GM21528 (cell line): ENCODE data around the gene MN1.

Experiments
- ATAC-seq: cut with Tn5 transposase; IDR thresholded peaks from one replicate; pipeline ENCODE4 v1.9.1; 2021; ENCODE audit warnings: mild to moderate bottlenecking, moderate library complexity; ENCODE audit not compliant: unreplicated experiment, low FRiP score

MN1 gene

DNA sequence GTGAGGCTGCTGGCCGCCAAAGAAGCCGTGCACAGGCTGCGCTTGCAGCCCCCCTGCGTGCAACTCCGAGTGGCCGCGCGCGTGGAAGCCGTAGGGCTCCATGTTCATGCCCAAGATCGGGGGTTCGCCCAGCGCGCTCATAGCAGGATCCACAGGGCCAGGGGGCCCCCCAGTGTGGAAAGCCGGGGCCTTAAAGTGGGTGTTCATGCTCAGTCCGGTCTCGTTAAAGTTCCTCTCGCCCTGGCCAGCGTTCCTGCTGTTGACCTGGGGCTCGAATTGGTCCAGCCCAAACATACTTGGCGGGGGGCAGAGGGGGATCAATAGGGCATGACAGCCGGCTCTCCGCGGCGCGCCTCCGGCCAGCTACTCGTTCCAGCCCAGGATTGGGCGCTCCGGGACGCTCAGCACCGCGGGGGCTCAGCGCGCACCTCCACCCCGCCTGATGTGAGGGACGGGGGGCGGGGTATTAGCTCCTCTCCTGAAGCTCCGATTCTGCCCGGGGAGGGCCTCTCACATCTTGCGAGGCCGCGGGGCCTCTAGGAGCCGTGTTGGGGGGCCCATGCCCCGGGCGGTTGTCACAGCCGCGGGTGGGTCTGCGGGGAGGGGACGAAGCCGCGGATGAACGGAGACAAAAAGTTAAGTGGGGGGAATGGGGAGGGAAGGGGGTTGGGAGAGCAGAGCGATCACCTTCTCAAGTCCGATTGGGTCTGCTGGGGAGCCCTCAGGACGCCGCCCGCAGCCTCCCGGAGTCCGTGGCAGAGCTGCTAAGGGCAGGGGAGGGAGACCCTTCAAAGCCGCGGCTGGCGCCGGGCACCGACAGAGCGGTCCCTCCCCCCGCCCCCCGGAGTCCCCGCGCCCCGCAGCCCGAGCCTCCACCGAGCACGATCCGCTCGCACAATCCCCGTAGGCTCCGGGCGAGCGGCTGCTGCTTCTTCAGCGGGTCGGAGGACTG lies 1.0 kb downstream of the MN1 start:
- no peak for ATAC-seq

DNA sequence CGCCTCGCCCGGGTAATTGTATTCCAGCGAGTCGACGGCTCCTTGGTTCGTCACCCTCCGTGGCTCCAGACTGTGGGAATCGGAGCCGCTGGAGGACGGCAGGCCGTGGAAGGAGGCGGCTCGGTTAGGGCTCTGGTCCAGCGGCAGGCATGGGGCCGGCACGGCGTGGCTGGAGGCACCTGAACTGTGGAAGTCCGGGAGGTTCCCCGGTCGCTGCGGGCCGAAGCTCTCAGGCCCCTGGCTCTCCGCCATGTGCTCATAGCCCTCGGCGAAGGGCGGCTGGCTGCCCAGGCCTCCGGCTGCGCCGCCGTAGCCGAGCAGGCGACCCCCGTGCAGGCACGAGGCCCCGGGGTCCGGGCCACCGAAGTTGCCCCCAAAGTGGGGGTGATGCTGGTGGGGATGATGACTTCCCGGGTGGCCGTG lies 1.7 kb downstream of the MN1 start:
- no peak for ATAC-seq

DNA sequence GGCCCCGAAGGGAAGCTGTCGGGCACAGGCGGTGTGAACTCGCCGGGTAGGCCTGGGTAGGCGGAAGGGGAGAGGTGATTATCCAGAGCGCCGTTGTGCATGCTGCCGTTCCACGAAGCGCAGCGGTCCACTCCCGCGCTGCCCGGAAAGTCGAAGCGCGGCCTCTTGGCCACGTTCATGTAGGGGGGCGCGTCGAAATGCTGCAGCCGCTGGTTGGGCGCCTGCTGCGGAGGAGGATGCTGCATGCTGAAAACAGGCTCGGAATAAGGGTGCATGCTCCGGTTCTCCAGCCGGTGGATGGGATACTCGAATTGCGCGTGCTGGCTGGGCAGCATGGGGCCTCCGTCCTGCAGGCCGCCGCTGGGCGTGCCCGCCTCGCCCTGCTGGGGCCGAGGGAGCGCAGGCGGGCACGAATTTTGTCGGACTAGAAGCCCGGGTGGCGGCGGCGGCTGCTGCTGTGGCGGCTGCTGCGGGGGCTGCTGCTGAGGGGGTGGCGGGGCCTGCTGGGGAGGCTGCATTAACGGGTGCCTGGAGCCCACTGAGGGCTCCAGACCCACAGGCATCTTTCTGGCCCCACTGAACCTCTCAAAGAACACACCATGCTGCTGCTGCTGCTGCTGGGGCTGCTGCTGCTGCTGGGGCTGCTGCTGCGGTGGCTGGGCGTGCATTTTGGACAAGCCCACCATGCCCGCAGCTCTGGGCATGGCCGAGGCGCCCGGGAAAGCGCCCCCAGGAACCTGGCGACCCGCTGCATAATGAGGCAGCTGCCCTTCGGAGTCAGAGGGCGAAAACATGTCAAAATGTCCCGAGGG lies 2.3 kb downstream of the MN1 start:
- no peak for ATAC-seq

DNA sequence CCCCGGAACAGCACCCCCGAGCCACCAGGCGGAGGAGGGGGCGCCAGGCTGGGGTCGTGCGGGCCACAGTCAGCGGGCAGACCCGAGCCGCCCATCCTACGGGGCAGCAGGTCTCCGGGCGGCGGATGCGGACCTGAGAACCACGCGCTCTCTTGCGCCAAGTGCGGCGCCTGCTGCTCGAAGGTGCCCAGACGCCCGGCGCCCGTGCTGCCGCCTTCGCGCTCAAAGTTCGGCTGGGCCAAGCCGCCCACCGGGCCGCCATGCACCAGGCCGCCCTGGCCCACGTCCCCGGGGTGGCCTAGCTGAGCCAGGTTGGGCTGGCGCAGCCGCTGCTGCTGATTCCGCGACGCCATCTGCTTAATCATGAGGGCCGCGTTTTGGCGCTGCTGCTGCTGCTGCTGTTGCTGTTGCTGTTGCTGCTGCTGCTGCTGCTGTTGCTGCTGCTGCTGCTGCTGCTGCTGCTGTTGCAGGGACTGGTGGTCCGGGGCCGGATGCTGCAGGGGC lies 3.0 kb downstream of the MN1 start:
- ATAC-seq, result no peak

DNA sequence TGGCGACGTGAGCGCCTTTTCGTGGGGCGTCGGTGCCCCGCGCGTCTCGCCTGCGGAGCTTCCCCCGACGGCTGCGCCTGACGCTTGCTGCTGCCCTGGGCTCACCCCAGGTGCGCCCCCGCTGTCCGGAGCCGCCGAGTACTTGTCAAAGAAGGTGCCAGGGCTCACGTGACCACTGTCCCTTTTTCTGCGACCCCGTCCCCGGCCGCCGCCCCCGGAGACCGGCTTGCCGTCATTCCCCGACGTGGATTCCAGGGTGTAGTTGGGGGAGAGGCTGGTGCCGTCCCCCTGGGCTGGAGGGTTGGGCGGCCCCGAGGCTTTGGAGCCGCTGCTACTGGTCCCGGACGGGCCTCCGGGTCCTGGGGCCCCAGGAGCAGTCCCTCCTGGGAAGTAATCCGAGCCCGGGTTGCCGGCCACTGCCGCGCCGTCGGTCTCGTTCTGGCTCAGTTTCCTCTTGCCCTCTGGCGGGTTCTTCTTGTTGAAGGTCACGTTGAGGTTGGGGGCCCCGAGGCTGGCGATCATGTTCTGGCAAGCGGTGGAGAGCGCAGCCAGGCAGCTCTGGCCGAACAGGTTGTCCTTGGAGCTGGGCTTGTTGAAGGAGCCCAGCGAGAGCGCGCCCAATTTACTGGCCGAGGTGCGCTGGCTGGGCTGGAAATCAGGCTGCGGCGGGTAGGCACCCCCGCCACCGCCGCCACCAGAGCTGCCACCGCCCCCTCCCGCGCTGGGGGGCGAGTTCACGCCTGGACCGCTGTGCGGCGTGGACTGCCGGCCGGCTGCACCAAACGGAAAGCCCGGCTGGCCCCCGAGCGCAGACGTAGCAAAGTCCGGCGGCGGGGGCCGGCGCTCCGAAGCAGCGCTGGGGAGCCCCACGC lies 3.8 kb downstream of the MN1 start:
- no peak for ATAC-seq

DNA sequence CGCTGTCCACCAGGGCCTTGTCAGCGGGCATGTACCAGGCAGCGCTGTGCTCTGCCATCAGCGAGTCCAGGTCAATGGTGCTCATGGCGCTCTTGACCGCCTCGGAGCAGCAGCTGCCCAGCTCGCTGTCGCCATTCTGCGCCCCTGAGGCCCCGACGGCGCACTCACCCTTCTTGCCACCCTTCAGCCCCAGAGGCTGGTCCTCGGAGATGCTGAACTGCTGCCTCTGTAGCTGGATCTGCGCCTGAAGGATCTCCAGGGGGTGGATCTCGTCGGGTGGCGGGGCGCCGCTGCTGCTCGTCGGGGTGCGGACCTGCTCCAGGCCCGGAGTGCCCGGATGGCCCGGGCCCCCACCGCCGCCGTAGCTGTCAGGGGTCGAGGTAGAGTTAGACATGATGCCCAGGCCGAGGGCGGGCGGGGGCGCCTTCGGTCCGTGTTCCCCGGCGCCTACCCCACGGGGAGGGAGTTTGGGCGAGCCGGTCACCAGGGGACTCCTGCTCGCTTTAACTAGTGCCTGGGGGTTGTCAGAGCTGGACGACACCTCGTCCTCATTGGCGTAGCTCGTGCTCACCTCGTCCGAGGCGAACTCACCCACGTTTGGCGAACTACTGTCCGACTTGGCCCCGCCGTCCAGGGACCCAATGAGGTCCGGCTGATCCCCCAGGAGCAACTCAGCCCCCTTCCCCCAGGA lies 4.6 kb downstream of the MN1 start:
- ATAC-seq, result no peak

DNA sequence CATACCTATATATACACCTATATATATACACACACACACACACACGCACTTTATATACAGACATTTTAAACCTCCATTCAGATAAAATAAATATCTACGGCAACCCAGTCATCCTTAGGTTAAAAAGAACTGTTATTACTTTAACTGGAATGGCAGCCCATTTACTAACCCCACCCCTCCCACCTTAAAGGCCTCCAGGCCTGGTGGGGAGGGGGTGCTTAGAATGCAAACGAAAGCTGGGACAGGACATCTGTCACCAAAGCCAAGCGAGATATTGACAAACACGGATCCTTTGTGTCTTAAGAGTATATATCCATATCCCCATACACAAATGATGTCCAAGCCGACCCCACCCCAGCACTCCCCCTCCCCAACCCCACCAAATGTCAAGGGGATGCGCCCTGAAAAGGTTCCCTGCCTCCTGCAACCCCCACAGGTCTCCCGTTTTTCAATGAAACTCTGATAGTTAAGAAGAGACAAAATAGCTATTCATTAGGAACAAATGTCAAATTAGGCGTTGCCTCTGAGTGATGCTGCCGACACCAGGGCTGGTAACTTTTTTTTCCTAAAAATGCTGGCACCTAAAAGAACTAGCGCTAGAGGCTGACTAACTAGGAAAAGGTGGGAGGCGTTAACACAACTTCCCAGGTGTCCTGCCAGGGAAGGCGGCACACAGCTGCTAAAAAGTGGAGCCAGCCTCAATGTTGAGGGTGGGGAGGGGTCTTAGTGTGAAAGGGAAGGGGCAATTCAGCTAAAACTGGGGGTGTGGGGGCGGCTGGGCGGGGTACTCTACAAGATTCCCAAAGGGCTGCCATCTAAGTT lies 5.6 kb downstream of the MN1 start:
- no peak for ATAC-seq

DNA sequence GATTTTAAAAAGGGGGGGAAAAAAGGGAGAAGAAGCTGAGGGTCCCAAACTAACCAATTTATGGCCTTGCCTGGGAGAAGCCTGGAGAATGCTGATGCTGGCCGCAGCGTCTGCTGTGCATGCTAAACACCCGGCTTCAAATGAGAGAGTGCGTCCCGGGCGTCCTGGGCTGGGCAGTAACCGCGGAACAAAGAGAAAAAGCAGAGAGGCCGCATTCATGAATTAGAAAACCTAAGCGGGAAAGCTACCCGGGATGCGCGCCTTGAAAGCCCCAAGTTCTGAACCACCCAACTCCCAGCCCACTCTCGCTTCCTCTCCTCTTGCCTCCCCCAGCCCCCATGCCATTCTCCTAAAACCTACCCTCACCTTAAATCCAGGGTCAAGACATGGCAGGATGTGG lies 6.5 kb downstream of the MN1 start:
- ATAC-seq, result no peak

DNA sequence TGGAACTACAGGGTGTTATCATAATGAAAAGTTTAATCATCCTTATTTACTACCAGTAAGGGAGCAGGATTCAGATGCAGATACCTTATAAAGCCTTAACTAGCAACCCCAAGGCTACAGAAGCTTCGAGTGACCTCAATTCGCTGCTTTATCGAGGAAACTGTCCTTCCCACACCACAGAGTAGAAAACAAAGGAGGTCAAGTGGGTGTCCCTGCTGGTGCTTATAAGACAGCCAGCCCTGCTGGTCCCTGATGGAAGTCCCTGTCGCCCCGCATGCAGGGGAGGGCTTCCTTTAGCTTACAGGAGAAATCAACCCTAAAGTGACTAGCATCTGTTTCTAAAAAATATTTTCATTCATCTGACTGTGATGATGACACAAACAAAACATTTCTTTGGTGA lies 7.3 kb downstream of the MN1 start:
- no peak for ATAC-seq

DNA sequence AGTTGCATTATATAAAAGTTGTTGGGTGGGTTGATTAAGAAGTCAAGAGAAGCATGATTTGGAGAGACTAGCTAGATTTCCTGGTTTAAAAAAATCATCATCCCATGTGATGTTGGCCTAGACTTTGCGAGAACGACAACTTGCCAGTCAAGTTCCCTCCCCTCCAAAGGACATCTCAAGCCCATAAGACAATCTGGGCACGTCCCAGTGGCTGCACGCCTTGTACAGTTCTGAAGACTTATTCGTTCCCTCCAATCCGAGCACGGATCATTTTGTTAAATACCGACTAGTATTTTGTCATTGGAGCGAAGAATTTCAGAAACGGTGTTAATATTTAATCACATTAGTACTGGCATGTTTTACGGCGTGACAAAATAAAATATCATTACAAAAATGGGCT lies 8.0 kb downstream of the MN1 start:
- no peak for ATAC-seq

DNA sequence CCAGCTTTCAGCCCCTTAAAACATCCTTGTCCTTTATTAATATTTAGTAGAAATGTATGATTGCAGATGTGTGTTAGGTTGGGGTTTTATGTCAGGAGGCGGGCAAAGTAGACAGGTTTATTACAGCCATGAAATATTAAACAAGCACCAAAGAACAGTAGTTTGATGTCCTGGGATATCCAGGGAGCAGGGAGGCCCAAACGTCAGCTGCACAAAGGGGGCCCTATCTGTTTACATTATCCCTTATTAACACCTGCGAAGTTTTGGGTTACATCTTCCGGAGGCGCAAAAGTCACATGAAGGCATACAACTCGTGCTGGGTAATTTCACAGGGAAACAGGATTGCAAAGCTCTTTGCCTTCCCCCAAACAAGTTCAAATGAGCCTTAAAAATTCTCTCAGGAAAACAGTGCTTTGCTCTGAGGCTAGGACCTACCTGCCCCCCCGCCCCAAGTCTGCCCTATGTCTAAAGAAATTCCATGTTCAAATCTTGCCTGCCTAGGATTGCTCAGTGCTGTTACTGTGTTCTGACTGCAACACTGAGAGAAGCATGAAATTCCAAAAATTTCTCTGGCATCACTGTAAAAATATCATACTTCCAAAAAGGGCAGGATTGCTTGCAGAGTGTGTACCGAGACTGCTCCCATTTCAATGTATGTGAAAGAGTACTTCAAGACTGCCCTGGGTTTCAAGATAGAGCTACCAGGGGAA lies 8.9 kb downstream of the MN1 start:
- no peak for ATAC-seq

DNA sequence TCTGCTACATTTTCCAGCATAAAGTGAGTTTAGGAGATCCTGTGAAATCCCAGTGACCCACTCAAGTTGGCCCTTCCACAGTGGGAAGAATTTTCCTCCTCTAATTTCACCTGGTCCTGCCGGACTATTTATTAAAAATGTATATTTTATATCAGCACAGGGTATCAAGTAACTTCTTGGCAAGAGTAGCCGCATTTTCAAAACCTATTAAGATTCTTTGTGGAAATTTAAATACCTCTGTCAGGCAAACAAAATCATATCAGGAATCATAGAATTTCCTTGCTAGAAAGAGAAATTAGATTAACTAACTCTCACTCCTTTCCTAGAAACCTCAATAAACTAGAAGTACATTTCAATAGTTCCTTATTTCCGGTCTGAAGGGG lies 9.7 kb downstream of the MN1 start:
- ATAC-seq, result no peak

DNA sequence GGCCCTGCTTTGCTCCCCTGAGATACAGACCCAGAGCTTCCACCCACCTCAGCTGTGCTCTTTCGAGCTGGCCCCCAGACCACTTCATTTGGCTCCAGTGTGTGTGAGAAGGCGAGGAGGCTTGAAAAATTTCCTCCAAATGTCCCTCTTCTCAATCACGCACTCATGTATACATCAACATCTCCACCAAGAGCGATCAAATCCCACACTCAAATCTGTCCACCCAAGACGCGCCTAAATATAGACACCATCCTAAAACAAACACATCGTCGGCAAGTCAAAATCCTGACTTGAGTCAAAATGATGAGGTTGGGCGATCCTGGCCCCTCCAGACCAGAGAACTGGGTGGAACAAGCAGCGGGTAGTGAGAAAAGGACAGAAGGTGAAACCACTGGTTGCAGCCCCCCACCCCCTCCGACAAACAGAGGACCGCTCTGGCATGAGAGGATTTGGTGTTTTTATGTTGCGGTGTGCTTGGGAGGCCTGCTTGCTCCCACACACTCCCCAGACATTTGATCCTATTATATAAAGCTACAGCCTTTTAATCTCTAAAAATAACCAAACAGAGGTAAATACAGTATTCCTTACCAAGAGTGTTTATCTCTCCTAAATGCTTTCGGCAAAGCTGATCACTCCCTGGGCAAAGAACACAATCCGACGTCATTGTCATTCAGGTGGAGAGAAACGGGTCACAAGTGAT lies 10.2 kb downstream of the MN1 start:
- no peak for ATAC-seq

DNA sequence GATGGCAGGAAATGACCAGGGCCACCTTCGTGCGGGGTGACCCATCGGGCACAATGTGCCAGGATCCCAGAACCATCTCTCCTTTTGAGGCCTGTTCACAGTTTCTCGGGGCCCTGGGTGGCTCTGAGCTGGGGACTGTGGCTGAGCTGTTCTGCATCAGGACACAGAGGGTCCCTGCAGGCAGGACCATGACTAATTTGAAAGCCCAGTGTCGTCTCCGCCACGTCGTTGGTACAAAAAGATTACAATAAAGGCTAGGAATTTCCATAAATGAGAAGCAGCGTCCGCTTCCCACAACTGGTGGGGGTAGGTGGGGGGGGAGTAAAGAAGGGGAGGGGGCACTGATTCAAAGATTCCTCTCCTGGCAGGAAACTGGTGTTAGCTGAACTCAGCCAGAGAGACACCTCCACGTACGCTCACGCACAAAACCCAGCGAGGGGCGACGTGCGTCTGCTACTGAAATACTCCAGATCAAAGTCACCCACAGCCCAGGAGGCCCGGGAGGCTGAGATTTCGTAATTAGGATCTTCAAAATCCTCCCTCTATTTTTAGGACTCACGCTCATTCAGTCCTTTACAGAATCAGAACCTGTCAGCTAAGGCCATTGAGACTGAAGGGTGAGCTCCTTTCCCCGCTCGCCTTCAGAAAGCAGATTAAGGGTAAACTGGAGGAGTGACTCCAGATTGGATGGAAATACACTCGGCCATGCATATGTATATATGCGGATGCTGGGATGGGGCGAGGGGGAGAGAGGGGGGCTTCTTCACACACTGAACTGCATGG lies 11.0 kb downstream of the MN1 start:
- no peak for ATAC-seq

DNA sequence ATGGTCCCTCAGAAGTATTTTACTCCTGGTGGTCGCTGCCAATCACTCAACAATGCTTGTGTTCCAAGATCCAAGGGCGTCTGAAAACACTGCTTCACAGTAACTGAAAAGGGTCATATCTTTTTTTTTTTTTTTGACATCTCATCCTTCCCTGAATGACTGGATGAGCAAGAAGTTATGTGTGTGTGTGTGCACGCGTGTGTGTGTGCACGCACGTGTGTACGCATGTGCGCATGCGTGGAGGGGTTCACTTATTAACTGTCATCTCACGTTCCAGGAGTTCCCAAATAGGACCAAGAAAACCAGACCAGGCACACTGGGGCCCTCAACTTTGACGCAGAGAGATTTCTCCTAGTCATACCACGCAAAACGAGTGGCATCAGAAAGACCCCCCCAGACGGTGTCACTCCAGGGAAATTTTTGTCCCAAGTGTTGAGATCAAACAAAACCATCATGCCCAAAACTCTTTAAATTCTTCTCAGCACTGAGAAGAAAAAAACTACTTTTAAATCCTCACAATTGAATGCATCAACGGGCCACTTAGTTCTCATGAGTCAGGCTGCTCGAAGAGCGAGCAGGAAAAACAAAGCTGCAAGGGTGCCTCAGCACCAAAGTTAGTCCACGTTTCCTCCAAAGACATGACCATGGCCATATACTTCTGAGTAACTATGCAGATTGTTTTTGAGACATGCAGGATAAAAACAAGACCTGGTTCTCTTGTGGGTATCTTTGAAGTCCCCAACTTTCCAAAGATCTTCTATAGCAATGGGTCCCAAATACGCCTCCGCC lies 12.9 kb downstream of the MN1 start:
- no peak for ATAC-seq

DNA sequence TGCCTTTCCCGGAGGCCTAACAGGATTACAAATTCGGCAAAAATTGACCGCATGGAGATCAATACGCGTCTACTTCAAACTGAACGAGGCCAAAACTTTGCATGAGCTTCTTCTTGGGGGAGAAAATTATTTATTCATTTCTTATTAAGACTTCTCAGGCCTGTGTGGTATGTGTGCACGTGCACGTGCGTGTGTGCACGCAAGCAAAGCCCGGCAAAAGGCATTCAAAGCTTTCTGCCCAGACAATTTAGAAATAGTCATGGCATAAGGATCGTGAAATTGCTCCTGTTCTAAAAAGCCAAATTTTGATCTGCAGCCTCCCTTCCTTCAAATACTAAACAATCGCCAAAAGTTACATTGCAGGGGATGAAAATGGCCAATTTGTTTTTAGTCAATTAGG lies 14.6 kb downstream of the MN1 start:
- ATAC-seq, result no peak
